ENCODE results near the gene NADK2.
"Not testable (repeated sequence)": the region's sequence is repeated elsewhere in the genome, so short reads cannot be mapped to it uniquely, and the experiment has no call there.

Gene NADK2

GRCh38 chr5:36215910-36216309, 25.8 kb downstream of the NADK2 start:
- H3K27me3 ChIP-seq (ENCODE audit: insufficient read depth, low read length), result no peaks in the 10 kb centered on the region

GRCh38 chr5:36214436-36214835, 27.3 kb downstream of the NADK2 start:
- Histone ChIP-seq H3K4me3 (ENCODE audit: low read length) (no peak overlapping the region), H3K27me3 (ENCODE audit: insufficient read depth, low read length) (no peaks in the 10 kb centered on the region), H3K4me1 (ENCODE audit: insufficient read depth, low read length) (no peaks in the 10 kb centered on the region), H3K9me3 (ENCODE audit: low read length) (no peaks in the 10 kb centered on the region), H2AFZ (ENCODE audit: low read depth, low read length) (no peak overlapping the region), H3K36me3 (ENCODE audit: insufficient read depth, low read length) (peaks cover 81% of the 10 kb centered on the region)

More at GRCh38 chr5:36215910-36216309, 25.8 kb downstream of the NADK2 start:
- peaks cover 81% of the 10 kb centered on the region for H3K36me3 ChIP-seq (ENCODE audit: insufficient read depth, low read length)
- no peaks in the 10 kb centered on the region for H3K9me3 ChIP-seq (ENCODE audit: low read length)
- no peak overlapping the region for H2AFZ ChIP-seq (ENCODE audit: low read depth, low read length)
- no peaks in the 10 kb centered on the region for H3K4me1 ChIP-seq (ENCODE audit: insufficient read depth, low read length)
- no peak overlapping the region for H3K4me3 ChIP-seq (ENCODE audit: low read length)

- H3K4me3 ChIP-seq (ENCODE audit: low read length), result no peak overlapping the region
- H3K4me1 ChIP-seq (ENCODE audit: insufficient read depth, low read length), result no peaks in the 10 kb centered on the region
- no peaks in the 10 kb centered on the region for H3K27me3 ChIP-seq (ENCODE audit: insufficient read depth, low read length)
- H3K36me3 ChIP-seq (ENCODE audit: insufficient read depth, low read length), result peaks cover 63% of the 10 kb centered on the region
- H3K9me3 ChIP-seq (ENCODE audit: low read length), result no peaks in the 10 kb centered on the region
- H2AFZ ChIP-seq (ENCODE audit: low read depth, low read length), result no peak overlapping the region
Observed at GRCh38 chr5:36209664-36210063, 32.1 kb downstream of the NADK2 start.

- Histone ChIP-seq H3K36me3 (ENCODE audit: insufficient read depth, low read length) (peaks cover 62% of the 10 kb centered on the region), H3K9me3 (ENCODE audit: low read length) (no peaks in the 10 kb centered on the region), H3K4me3 (ENCODE audit: low read length) (no peak overlapping the region), H3K27me3 (ENCODE audit: insufficient read depth, low read length) (no peaks in the 10 kb centered on the region), H3K4me1 (ENCODE audit: insufficient read depth, low read length) (no peaks in the 10 kb centered on the region), H2AFZ (ENCODE audit: low read depth, low read length) (no peak overlapping the region)
Observed at GRCh38 chr5:36208786-36209185, 32.9 kb downstream of the NADK2 start.

GRCh38 chr5:36206913-36207312, 34.8 kb downstream of the NADK2 start:
- Histone ChIP-seq H3K4me3 (ENCODE audit: low read length) (no peak overlapping the region), H3K4me1 (ENCODE audit: insufficient read depth, low read length) (peaks cover 3% of the 10 kb centered on the region), H3K27me3 (ENCODE audit: insufficient read depth, low read length) (no peaks in the 10 kb centered on the region), H3K9me3 (ENCODE audit: low read length) (no peaks in the 10 kb centered on the region), H3K36me3 (ENCODE audit: insufficient read depth, low read length) (peaks cover 61% of the 10 kb centered on the region), H2AFZ (ENCODE audit: low read depth, low read length) (no peak overlapping the region)

- no peak overlapping the region for H3K4me3 ChIP-seq (ENCODE audit: low read length)
- H3K4me1 ChIP-seq (ENCODE audit: insufficient read depth, low read length), result peaks cover 3% of the 10 kb centered on the region
- H3K36me3 ChIP-seq (ENCODE audit: insufficient read depth, low read length), result peaks cover 59% of the 10 kb centered on the region
- H2AFZ ChIP-seq (ENCODE audit: low read depth, low read length), result no peak overlapping the region
- no peaks in the 10 kb centered on the region for H3K9me3 ChIP-seq (ENCODE audit: low read length)
- H3K27me3 ChIP-seq (ENCODE audit: insufficient read depth, low read length), result no peaks in the 10 kb centered on the region
Observed at GRCh38 chr5:36205329-36205728, 36.4 kb downstream of the NADK2 start.

- Histone ChIP-seq H3K4me1 (ENCODE audit: insufficient read depth, low read length) (peaks cover 3% of the 10 kb centered on the region), H3K9me3 (ENCODE audit: low read length) (no peaks in the 10 kb centered on the region), H3K4me3 (ENCODE audit: low read length) (no peak overlapping the region), H3K27me3 (ENCODE audit: insufficient read depth, low read length) (no peaks in the 10 kb centered on the region), H3K36me3 (ENCODE audit: insufficient read depth, low read length) (peaks cover 64% of the 10 kb centered on the region), H2AFZ (ENCODE audit: low read depth, low read length) (no peak overlapping the region)
Observed at GRCh38 chr5:36202521-36202961, 39.2 kb downstream of the NADK2 start.

GRCh38 chr5:36200513-36200912, 41.2 kb downstream of the NADK2 start:
- no peak overlapping the region for H2AFZ ChIP-seq (ENCODE audit: low read depth, low read length)
- H3K9me3 ChIP-seq (ENCODE audit: low read length), result no peaks in the 10 kb centered on the region
- no peak overlapping the region for H3K4me3 ChIP-seq (ENCODE audit: low read length)
- peaks cover 3% of the 10 kb centered on the region for H3K4me1 ChIP-seq (ENCODE audit: insufficient read depth, low read length)
- H3K36me3 ChIP-seq (ENCODE audit: insufficient read depth, low read length), result peaks cover 71% of the 10 kb centered on the region
- no peaks in the 10 kb centered on the region for H3K27me3 ChIP-seq (ENCODE audit: insufficient read depth, low read length)

- H3K27me3 ChIP-seq (ENCODE audit: insufficient read depth, low read length), result no peaks in the 10 kb centered on the region
Observed at GRCh38 chr5:36199620-36200019, 42.1 kb downstream of the NADK2 start.

GRCh38 chr5:36198783-36199182, 42.9 kb downstream of the NADK2 start:
- not testable (repeated sequence) for H2AFZ ChIP-seq (ENCODE audit: low read depth, low read length); H3K4me3 ChIP-seq (ENCODE audit: low read length); H3K9me3 ChIP-seq (ENCODE audit: low read length); H3K27me3 ChIP-seq (ENCODE audit: insufficient read depth, low read length); H3K4me1 ChIP-seq (ENCODE audit: insufficient read depth, low read length)
- H3K36me3 ChIP-seq (ENCODE audit: insufficient read depth, low read length), result peaks cover 76% of the 10 kb centered on the region

More at GRCh38 chr5:36199620-36200019, 42.1 kb downstream of the NADK2 start:
- H3K4me3 ChIP-seq (ENCODE audit: low read length), result no peak overlapping the region
- peaks cover 74% of the 10 kb centered on the region for H3K36me3 ChIP-seq (ENCODE audit: insufficient read depth, low read length)
- no peak overlapping the region for H2AFZ ChIP-seq (ENCODE audit: low read depth, low read length)
- peaks cover 3% of the 10 kb centered on the region for H3K4me1 ChIP-seq (ENCODE audit: insufficient read depth, low read length)
- H3K9me3 ChIP-seq (ENCODE audit: low read length), result no peaks in the 10 kb centered on the region

GRCh38 chr5:36198281-36198680, 43.4 kb downstream of the NADK2 start:
- Histone ChIP-seq H3K9me3 (ENCODE audit: low read length) (no peaks in the 10 kb centered on the region), H3K36me3 (ENCODE audit: insufficient read depth, low read length) (peaks cover 73% of the 10 kb centered on the region), H3K4me1 (ENCODE audit: insufficient read depth, low read length) (peaks cover 3% of the 10 kb centered on the region), H3K4me3 (ENCODE audit: low read length) (no peak overlapping the region), H3K27me3 (ENCODE audit: insufficient read depth, low read length) (no peaks in the 10 kb centered on the region), H2AFZ (ENCODE audit: low read depth, low read length) (no peak overlapping the region)

GRCh38 chr5:36193746-36194145, 48.0 kb downstream of the NADK2 start:
- H3K27me3 ChIP-seq (ENCODE audit: insufficient read depth, low read length), result no peaks in the 10 kb centered on the region
- peaks cover 66% of the 10 kb centered on the region for H3K36me3 ChIP-seq (ENCODE audit: insufficient read depth, low read length)
- peaks cover 11% of the 10 kb centered on the region for H3K9me3 ChIP-seq (ENCODE audit: low read length)
- H2AFZ ChIP-seq (ENCODE audit: low read depth, low read length), result no peak overlapping the region
- H3K4me3 ChIP-seq (ENCODE audit: low read length), result no peak overlapping the region
- H3K4me1 ChIP-seq (ENCODE audit: insufficient read depth, low read length), result no peaks in the 10 kb centered on the region

- peaks cover 39% of the 10 kb centered on the region for H3K36me3 ChIP-seq (ENCODE audit: insufficient read depth, low read length)
- not testable (repeated sequence) for H3K4me3 ChIP-seq (ENCODE audit: low read length); H3K4me1 ChIP-seq (ENCODE audit: insufficient read depth, low read length); H2AFZ ChIP-seq (ENCODE audit: low read depth, low read length); H3K9me3 ChIP-seq (ENCODE audit: low read length); H3K27me3 ChIP-seq (ENCODE audit: insufficient read depth, low read length)
Observed at GRCh38 chr5:36184408-36184807, 57.3 kb downstream of the NADK2 start.

GRCh38 chr5:36181774-36182173, 60.0 kb downstream of the NADK2 start:
- peaks cover 58% of the 10 kb centered on the region for H3K36me3 ChIP-seq (ENCODE audit: insufficient read depth, low read length)
- no peak overlapping the region for H3K4me3 ChIP-seq (ENCODE audit: low read length)
- peaks cover 8% of the 10 kb centered on the region for H3K4me1 ChIP-seq (ENCODE audit: insufficient read depth, low read length)
- H3K9me3 ChIP-seq (ENCODE audit: low read length), result no peaks in the 10 kb centered on the region
- H3K27me3 ChIP-seq (ENCODE audit: insufficient read depth, low read length), result no peaks in the 10 kb centered on the region
- no peak overlapping the region for H2AFZ ChIP-seq (ENCODE audit: low read depth, low read length)
